Measurements from ENCODE around the gene EIF3A.
A peak's percentile ranks its signal among the peaks of the same experiment; 100 is the strongest.
"Not testable (repeated sequence)": the region's sequence is repeated elsewhere in the genome, so short reads cannot be mapped to it uniquely, and the experiment has no call there.

The EIF3A gene

GRCh38 chr10:119080521-119081259, at the start of gene EIF3A:
Gene EIF3A (minus strand): TSS chr10:119080817. CDS start chr10:119080676, 141 bp downstream.
- H3K4me3 ChIP-seq (ENCODE audit: low read depth, low read length), result peak within 1 kb of the TSS; percentile 91

GRCh38 chr10:119129721-119130120, 49.1 kb upstream of the EIF3A start:
- no peak overlapping the region for H3K4me3 ChIP-seq (ENCODE audit: low read depth, low read length)

- no peak overlapping the region for H3K4me3 ChIP-seq (ENCODE audit: low read depth, low read length)
These were observed 45.3 kb upstream of the EIF3A start for GRCh38 chr10:119125942-119126341.

- no peak overlapping the region for H3K4me3 ChIP-seq (ENCODE audit: low read depth, low read length)
These were observed 40.3 kb upstream of the EIF3A start for GRCh38 chr10:119120875-119121274.

- no peak overlapping the region for H3K4me3 ChIP-seq (ENCODE audit: low read depth, low read length)
These were observed 39.8 kb upstream of the EIF3A start for GRCh38 chr10:119120413-119120867.

- no peak overlapping the region for H3K4me3 ChIP-seq (ENCODE audit: low read depth, low read length)
These were observed 38.8 kb upstream of the EIF3A start for GRCh38 chr10:119119400-119119799.

- no peak overlapping the region for H3K4me3 ChIP-seq (ENCODE audit: low read depth, low read length)
These were observed 37.6 kb upstream of the EIF3A start for GRCh38 chr10:119118231-119118630.

GRCh38 chr10:119116326-119116951, 35.8 kb upstream of the EIF3A start:
- no peak overlapping the region for H3K4me3 ChIP-seq (ENCODE audit: low read depth, low read length)

GRCh38 chr10:119115926-119116325, 35.3 kb upstream of the EIF3A start:
- H3K4me3 ChIP-seq (ENCODE audit: low read depth, low read length), result no peak overlapping the region

GRCh38 chr10:119113751-119114732, 33.4 kb upstream of the EIF3A start:
- no peak overlapping the region for H3K4me3 ChIP-seq (ENCODE audit: low read depth, low read length)

- no peak overlapping the region for H3K4me3 ChIP-seq (ENCODE audit: low read depth, low read length)
These were observed 31.4 kb upstream of the EIF3A start for GRCh38 chr10:119112056-119112455.

GRCh38 chr10:119107771-119108170, 27.2 kb upstream of the EIF3A start:
- not testable (repeated sequence) for H3K4me3 ChIP-seq (ENCODE audit: low read depth, low read length)

- H3K4me3 ChIP-seq (ENCODE audit: low read depth, low read length), result not testable (repeated sequence)
These were observed 26.5 kb upstream of the EIF3A start for GRCh38 chr10:119107106-119107505.

- not testable (repeated sequence) for H3K4me3 ChIP-seq (ENCODE audit: low read depth, low read length)
These were observed 25.3 kb upstream of the EIF3A start for GRCh38 chr10:119105899-119106298.

GRCh38 chr10:119105155-119105554, 24.5 kb upstream of the EIF3A start:
- H3K4me3 ChIP-seq (ENCODE audit: low read depth, low read length), result no peak overlapping the region

- H3K4me3 ChIP-seq (ENCODE audit: low read depth, low read length), result peak overlapping the region; percentile 67
These were observed 24.0 kb upstream of the EIF3A start for GRCh38 chr10:119104654-119105015.

- peak within 1 kb of the TSS; percentile 67 for H3K4me3 ChIP-seq (ENCODE audit: low read depth, low read length)
These were observed 23.5 kb upstream of the EIF3A start, which contains the start of gene DENND10 for GRCh38 chr10:119103903-119104653. Gene DENND10 (plus strand): TSS chr10:119104113. CDS start chr10:119104143, 30 bp downstream.

- no peak overlapping the region for H3K4me3 ChIP-seq (ENCODE audit: low read depth, low read length)
These were observed 22.8 kb upstream of the EIF3A start for GRCh38 chr10:119103241-119103902.

- H3K4me3 ChIP-seq (ENCODE audit: low read depth, low read length), result no peak overlapping the region
These were observed 20.9 kb upstream of the EIF3A start for GRCh38 chr10:119101366-119102098.
